Inflammatory macrophage (primary cell): Measurements from ENCODE around the gene ZYX.

Experiments
- DNase-seq, 2 donors: peaks; one replicate each; pipeline ENCODE4 v3.0.0-alpha.2; 2020 to 2022
- total RNA-seq, 18 experiments: gene quantifications; one replicate each; lab custom pipeline; 2026; ENCODE audit warnings: mixed read lengths in 6 of 18, inconsistent platforms in 2 of 18; lab: John Stamatoyannopoulos, UW

Gene ZYX
- 121 to 691 (median 284) reads per million in 18 experiments for total RNA-seq

GRCh38 chr7:143380646-143381426, at the start of gene ZYX:
Gene ZYX (plus strand): TSS chr7:143381345. CDS start chr7:143381572, 227 bp downstream.
- peak; percentile 96 to 97 for DNase-seq

DNA sequence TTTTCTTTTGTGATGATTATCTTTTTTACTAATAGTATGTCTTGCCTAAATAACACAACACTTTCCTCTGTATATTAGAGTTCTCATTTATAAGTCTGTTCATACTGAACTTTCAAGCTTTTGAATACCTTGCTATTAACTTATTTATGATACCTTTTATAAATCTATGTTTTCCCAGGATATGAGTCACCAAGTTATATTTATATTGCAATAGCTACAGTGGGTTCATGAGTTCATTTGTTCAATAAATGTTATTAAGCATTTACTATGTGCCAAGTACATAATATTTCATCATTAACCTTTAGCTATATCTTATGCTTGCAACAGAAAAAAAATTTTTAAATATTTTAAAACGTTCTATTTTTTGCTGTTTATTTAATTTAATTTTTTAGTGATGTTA, 46.9 kb upstream of the ZYX start:
- DNase-seq = no peak

GRCh38 chr7:143337216-143337615, 43.9 kb upstream of the ZYX start:
- no peak for DNase-seq

DNA sequence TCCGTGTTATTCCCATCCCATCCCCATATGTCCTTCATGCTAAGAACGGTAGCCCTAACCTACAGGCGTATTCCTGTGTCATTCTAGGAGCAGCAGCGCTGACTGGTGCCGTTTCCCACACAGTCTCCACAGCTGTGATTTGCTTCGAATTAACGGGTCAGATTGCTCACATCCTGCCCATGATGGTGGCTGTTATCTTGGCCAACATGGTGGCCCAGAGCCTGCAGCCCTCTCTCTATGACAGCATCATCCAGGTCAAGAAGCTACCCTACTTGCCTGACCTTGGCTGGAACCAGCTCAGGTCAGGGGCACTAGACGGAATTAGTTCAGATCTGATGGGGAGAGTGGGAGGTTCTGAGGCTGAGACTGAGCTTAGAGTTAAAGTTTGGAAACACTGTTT, 39.3 kb upstream of the ZYX start:
- DNase-seq = no peak

DNA sequence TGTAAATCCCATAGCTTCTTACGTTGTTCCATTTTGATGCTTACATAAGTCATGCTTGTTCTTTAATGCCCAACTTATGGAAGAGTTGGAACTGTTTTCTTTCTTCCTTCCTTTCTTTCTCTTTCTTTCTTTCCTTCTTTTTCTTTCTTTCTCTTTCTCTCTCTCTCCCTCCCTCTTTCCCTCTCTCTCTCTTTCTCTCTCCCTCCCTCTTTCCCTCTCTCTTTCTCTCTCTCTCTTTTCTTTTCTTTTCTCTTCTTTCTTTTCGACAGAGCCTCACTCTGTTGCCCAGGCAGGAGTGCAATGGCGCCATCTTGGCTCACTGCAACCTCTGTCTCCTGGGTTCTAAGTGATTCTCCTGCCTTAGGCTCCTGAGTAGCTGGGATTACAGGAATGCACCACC, 37.5 kb upstream of the ZYX start:
- no peak for DNase-seq

GRCh38 chr7:143345428-143345900, 35.7 kb upstream of the ZYX start:
- peak; percentile 33 to 50 for DNase-seq

DNA sequence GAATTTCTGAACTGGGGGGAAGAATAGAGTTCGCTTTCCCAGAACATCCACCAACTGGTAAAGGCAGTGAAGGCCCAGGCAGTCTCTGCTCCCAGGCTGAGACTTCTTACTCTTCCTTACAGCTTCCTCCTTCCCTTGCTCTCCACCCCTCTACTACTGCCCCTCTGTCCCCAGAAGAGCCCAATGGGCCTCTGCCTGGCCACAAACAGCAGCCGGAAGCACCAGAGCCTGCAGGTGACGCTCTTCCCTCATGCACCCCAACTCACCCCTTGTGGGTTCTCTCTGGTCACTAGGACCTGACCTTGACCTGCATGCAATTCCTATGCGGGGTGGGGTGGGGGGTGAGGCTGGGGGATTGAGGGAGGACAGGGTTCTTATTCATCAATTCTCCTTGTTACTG, 35.1 kb upstream of the ZYX start:
- DNase-seq = no peak

- DNase-seq = no peak
These were observed 33.2 kb upstream of the ZYX start for GRCh38 chr7:143347950-143348349.

DNA sequence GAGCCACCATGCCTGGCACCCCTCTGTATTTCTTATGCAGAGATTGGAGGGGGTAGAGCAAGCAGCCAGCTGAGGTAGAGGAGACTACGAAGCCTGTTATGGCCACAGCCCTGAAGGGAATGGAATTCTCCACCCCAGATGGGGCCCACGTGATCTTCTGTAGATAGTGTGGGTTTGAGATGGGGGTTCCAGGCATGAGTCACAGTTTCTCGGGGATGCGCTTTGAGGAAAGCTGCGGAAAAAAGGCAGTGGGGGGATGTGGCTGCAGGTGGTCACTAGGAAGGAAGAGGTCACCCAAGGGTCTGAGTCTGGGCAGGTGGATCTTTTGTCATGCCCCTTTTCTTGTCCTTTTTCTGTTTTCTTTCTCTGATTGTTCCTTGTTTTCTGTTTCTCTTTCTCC, 30.1 kb upstream of the ZYX start:
- no peak for DNase-seq

DNA sequence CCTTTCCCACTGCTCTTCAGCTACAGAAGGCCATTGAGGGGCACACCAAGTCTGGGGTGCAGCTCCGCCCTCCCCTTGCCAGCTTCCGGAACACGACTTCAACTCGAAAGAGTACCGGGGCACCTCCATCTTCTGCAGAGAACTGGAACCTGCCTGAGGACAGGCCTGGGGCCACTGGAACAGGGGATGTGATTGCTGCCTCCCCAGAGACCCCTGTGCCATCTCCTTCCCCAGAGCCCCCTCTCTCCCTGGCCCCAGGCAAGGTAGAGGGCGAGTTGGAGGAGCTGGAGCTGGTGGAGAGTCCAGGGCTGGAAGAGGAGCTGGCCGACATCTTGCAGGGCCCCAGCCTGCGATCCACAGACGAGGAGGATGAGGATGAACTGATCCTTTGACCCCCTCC, 29.6 kb upstream of the ZYX start:
- DNase-seq = no peak

- DNase-seq = peak; percentile 6 to 60
These were observed 28.6 kb upstream of the ZYX start for GRCh38 chr7:143352531-143353002.

GRCh38 chr7:143354376-143354775, 26.8 kb upstream of the ZYX start:
- DNase-seq = no peak

GRCh38 chr7:143354965-143355364, 26.2 kb upstream of the ZYX start:
- no peak for DNase-seq

- no peak for DNase-seq
These were observed 25.4 kb upstream of the ZYX start for GRCh38 chr7:143355450-143356385.

DNA sequence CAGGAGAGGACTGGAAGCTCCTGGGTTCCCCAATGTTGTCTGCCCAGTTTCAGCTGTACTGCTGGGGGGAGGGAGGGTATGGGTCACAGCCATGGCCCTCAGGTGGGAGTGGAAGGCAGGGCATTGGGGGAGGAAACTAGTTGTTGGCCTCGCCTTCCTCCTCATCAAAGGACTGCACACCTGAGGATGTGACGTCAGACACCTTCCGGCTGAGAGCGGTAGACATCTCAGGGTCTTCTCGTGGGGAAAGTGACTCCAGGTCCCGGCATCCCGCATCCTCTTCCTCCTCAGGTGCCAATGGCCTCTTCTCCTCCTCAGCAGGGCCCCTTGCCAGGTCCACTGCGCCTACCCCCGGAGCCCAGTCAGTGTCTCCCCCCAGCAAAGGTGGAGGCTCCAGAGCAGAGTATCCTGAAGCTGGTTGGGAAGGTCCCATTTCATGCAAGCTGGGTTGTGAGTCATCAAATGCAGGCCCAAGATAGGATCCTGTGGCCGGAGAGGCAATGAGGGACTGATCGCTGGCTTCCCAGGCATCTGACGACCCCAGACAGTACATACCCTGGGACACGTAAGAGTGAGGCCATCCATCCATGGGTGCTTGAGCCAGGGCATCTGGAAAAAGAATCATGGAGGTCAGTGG, 24.6 kb upstream of the ZYX start:
- no peak for DNase-seq

GRCh38 chr7:143358626-143359025, 22.5 kb upstream of the ZYX start:
- DNase-seq = no peak

DNA sequence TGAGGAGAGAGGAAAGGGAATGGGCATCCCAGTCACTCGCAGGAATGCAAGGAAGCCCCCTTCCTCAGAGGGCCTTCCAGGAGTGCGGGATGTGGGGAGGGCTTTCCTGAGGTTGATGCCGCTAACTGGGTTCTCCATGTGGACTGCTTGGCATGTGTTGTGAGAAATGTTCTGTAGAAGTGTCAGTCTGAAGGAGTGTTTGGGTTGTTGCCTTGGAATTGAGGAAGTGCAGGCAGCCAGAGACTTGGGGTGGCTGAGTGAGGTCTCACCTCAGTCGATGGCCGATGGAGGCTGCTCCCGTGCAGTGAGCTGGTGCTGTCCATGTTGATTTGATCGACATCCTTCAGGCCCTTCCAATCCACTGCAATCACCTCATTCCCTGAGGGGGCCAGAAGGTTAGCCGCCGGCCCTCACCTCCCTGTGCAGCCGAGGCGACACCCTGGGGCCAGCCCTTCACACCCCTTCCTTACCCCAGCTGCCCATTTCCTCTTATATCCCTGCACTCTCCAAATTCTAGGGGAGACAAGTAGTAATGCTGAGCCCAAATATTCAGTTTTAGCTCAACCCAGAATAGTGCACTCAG, 21.3 kb upstream of the ZYX start:
- peak; percentile 20 to 31 for DNase-seq

- DNase-seq = no peak
These were observed 20.2 kb upstream of the ZYX start for GRCh38 chr7:143360788-143361551.

DNA sequence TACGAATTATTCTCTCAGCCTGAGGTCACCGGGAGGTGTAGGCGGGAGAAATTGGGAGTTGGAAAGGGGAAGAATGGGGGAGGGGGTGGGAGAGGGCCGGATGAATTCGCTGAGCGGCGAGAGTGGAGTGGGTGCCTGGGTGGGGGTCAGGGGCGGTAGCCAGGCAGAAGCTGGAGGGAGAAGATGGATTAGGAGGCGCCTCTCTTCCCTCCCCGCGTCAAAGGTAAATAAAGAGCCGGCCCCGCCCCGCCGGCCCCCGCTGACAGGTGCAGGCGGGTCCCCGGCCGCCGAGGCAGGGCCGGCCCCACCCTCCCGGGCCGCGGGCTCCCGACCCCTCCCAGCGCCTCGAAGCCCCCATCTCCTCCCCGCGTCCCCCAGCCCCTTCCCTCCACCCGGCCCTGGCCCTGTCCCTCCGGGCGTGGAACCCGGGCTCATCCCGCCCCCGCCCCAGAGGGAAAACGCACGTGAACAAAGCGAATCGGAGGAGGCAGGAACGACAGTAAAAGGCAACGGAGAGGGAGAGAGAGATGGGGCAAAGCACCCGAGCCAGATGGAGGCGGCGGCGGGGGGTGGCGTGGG, 19.5 kb upstream of the ZYX start:
- no peak for DNase-seq

DNA sequence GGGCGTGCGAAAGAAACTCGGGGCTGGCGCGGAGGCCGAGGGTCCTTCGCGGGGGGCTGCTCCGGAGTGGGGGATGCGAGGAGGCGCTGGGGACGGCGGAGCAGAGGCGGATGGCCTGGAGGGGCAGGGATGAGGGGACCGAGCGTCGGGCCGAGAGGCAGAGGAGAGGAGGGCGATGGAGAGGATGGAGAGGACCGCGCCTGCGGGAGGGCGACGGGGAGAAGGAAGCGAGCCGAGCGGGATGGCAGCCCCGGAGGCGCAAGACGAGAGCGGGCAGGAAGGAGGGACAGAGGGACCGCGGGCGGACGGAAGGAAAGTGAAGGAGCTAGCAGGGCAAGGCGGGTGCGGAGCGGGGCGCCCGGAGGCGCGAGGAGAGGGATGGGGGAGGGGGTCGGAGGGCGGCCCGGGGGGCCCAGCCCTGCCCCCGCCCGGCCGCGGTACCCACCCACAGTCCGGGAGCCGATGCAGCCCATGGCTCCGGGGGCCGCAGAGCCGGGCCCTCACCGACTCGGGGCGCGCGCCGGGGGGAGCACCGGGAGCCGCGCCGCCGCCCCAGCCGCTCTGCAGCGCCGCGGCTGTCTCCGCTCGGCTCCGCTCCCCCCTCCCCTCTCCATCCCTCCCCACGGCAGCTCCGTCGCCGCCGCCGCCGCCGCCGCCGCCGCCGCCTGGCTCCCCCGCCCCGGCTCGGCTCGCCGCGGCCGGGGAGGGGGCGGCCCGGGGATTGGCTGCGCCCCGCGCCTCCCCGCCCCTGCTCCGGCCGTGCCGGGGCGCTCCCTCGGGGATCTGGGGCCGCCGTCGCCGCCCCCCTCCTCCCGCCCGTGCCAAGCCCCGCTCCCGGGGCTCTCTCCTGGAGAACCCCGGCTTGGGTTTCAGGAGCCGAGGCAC, 18.8 kb upstream of the ZYX start, which contains the start of gene FAM131B:
TSS of gene FAM131B (minus strand) at position 583 of the 885 bp plus-strand sequence. CDS start at position 473, 110 bp downstream.
- DNase-seq = no peak
